DMS153 treated with DMSO at 0.1 percent for 48 hours (cell line): ENCODE data around the gene TPP1.

ENCODE experiments used
- DNase-seq: peaks from one replicate; lab custom pipeline; 2025; ENCODE audit not compliant: unreplicated experiment; lab: John Stamatoyannopoulos, UW

TPP1 gene

DNA sequence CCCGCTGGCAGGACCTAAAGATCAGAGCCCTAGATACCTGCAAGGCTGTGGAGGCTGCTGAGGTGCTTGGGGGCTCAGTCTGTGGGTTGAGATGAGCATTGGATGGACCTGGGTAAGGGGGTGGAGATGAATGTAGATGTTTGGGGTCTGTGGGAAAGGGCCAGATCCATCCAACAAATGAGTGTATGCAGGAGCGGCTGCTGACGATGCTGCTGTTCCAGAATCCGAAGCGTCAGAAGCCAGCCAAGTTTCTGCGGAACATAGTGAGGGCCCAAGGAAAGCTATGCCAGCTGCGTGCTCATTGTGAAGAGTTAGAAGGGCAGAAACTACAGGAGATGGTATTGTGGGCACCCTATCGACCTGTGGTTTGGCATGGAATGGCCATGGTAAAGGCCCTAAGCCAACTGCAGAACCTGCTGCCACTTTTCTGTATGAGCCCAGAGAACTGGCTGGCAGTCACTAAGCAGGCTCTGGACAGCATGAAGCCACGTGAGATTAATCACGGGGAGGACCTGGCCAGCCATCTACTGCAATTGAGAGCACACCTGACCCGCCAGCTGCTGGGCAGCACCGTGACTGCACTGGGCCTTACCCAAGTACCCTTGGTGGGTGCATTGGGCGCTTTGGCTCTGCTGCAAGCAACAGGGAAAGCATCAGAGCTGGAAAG, 52.4 kb downstream of the TPP1 start:
- no peak for DNase-seq

DNA sequence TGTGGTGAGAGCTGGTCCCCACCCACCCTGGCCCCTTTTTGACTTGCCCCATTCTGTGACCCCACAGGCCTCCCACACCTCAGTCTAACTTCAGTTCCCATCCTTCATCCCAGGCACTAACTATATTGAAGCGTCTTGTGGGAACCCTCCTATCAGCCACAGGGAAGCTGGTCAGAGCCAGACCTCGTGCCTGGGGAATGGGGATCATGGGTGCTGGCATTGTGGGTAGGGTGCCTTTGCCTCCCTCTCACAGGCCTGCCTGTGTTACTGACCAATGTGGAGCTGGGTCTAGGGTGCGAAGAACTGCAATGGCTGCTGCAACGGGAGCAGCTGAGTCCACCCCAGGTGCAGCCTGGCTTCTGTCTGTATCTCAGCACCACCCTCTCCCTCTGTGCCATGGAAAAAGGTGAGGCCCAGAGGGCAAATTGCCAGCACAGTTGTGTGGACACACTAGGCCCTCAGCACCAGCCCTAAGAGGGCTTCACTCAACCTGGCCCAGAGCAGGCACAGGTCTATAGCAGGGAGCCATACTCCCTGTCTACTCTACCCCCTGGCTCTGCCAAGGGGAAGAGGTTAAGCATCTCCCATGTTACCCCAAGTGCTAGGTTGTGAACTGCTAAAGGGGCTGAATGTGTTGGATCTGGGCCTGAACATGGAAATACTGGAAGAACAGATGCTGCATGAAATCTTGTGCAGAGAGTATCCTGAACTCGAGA, 53.1 kb downstream of the TPP1 start:
- no peak for DNase-seq

DNA sequence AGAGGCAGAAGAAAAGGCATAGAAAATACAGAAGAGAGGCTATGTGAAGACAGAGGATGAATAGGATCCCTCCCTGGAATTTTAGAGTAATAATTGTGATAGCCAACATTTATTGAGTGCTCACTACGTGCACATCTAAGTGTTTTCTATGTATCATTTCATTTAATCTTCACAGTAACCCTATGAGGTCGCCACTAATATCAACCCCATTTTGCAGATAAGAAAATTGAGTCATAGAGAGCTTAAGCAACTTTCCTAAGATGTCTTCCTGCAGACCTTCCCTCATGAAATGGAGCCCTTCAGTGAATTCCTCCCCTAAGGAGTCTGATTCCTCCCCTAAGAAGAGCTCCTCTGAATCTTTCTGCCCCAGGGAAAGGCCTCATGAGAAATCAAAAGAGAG, 53.9 kb downstream of the TPP1 start:
- DNase-seq, result no peak

DNA sequence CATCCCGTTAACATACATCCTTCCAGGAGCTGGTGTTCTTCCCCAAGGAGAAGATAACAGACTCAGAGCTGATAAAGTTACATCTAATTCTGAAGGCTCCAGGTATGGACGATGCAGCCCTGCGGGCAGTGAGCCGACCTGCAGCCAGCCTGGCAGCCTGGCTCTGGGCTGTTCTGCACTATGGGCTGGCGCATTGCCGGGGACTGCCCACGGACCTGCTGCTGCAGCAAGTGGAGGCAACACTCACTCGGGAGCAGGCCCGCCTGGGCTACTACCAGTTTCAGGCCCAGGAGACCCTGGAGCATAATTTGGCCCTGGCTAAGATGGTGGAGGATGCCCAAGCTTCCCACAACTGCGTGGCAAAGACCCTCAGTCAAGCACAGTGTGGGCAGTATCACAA, 55.6 kb downstream of the TPP1 start:
- no peak for DNase-seq

DNA sequence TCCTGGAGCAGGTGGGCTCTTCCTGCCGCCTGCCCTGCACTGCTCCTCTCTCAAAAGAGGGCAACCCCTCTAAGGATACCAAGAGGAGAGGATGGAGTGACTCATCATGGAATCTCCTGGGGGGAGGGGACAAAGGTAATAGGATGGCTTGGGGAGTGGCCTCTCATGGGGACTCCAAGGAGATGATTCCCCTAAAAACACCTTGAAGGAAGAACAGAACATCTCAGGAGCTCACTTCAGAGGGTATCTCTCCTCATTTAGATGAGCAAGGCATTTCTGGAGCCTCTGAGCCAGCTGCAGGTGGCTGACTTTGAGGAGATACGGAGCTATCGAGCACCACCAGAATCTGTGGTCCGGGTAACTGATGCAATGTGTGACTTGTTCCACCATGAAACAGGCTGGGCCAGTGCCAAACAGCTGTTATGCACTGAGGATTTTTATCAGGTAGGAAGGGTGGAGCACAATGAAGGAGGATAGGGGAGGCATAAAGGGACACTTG, 56.1 kb downstream of the TPP1 start:
- no peak for DNase-seq
